ENCODE measurements around the gene KIF6. TPM values are rescaled to one million over a fixed set of nuclear protein-coding genes. Genes with fewer than 3 reads are reported as not detected.

KIF6 gene
- polyA plus RNA-seq, 4 donors = 0.18 to 1.2 TPM; not detected in 2

DNA sequence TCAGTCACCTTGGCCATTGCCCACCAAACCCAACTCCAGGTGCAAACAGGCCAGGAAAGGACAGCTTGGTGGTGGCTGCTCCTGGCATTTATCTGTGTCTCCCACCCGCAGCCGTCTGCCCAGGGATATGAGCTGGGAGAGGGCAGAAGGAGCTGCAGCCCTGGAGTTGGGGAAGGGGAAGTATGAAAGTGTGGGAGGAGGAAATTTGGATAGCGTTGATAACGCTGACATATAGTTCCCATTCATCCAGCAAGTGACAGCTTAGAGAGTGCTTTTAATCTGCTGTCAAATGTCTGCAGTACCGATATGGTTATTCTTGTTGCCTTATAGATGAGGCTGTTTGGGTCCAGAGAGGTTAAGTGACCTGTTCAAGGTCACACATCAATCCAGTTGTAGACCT, 403.4 kb downstream of the KIF6 start:
- Histone ChIP-seq H3K9me3 (ENCODE audit: control insufficient read depth in 2 of 2, insufficient read depth in 1 of 2, low read depth in 1 of 2, low read length in 1 of 2) (no peaks in the 10 kb centered on the region), H3K36me3 (ENCODE audit: control insufficient read depth in 3 of 3, insufficient read depth in 2 of 3, low read depth in 1 of 3, low read length in 3 of 3) (no peaks in the 10 kb centered on the region), H3K4me1 (ENCODE audit: control insufficient read depth in 3 of 3, insufficient read depth in 2 of 3, low read depth in 1 of 3, low read length in 2 of 3) (no peaks in the 10 kb centered on the region), H3K4me3 (ENCODE audit: low read depth in 1 of 3, low read length in 3 of 3) (no peak overlapping the region), H3K27me3 (ENCODE audit: control insufficient read depth in 3 of 3, insufficient read depth in 3 of 3, low read length in 3 of 3) (peaks cover 0 to 6% (median 0%) of the 10 kb centered on the region in 3 donors), H3K27ac (ENCODE audit: low read depth in 1 of 3, low read length in 2 of 3) (no peak overlapping the region)
- DNase-seq (no peak), FAIRE-seq (no peak)
- WGBS, 3 donors = 64 to 77% (median 73%) methylated on average over 5 of the region's 5 CpGs

DNA sequence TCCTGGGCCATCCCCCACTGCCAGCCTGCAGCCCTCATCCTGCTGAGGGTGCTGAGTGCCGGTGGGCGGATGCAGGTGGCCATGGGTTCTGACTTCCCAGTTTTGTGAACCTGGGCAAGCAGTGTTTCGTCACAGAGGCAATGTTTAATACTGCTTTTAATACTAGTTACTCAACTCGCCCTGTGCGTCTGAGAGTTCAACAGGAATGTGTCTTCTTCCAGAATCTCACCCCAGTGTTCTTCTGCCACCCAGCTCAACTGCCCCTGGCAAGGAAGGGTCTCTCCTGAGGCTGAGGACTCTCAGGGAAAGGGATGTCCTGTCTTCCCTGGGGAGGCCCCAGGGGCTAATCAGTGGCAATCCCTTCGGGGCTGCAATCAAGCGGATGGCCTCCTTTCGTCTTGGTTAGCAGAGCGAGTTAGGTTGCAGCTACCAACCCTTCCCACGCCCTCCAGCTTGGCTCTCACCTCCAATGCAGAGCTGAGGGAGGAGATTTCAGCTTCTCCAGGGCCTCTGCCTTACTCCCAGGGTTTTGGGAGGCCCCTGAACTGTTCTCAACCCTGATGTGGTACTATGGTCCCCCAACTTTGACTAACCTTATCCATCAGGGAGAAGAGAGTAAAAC, 404.7 kb downstream of the KIF6 start:
- H3K27ac ChIP-seq (ENCODE audit: low read depth in 1 of 3, low read length in 2 of 3) = no peak overlapping the region
- FAIRE-seq = no peak
- DNase-seq = no peak
- no peaks in the 10 kb centered on the region for H3K4me1 ChIP-seq (ENCODE audit: control insufficient read depth in 3 of 3, insufficient read depth in 2 of 3, low read depth in 1 of 3, low read length in 2 of 3)
- no peaks in the 10 kb centered on the region for H3K9me3 ChIP-seq (ENCODE audit: control insufficient read depth in 2 of 2, insufficient read depth in 1 of 2, low read depth in 1 of 2, low read length in 1 of 2)
- H3K4me3 ChIP-seq (ENCODE audit: low read depth in 1 of 3, low read length in 3 of 3) = no peak overlapping the region
- no peaks in the 10 kb centered on the region for H3K36me3 ChIP-seq (ENCODE audit: control insufficient read depth in 3 of 3, insufficient read depth in 2 of 3, low read depth in 1 of 3, low read length in 3 of 3)
- 55 to 73% (median 66%) methylated on average over 10 of the region's 10 CpGs for WGBS, 3 donors
- H3K27me3 ChIP-seq (ENCODE audit: control insufficient read depth in 3 of 3, insufficient read depth in 3 of 3, low read length in 3 of 3) = peaks cover 0 to 16% (median 0%) of the 10 kb centered on the region in 3 donors

DNA sequence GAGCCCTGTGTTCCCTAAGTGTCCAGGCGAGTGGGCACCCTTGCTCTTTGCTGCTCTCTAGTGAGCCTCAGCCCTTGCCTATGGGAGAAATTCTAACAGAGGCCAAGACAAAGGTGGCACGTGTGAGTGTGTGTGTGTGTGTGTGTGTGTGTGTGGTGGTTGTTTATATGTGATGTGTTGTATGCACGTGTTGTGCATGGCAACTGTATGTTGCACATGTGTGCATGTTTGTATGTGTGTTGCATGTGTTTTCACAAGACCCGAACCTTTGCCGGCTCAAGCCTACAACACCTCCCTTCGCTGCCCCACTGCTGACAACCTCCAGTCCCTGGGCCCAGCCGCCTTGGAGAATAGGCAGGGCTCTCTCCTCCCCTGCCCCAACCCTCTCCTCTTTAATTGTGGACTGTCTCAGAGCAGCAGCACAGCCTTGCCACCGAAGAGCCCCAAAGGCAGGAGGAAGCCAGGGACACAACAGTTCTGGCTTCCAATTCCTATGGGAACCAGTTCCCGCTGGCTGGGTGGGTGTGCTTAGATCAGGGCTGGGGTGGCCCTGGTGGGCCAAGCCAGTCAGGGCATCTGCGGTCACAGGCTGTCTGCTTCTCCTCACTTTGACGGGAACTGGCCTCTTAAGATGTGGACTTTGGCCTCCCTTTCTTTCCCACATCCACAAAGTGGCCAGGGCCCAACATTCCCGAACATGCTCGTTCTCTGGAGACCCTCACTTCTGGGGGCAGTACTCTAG, 405.4 kb downstream of the KIF6 start:
- WGBS, 3 donors = 58 to 69% (median 64%) methylated on average over 13 of the region's 13 CpGs
- Histone ChIP-seq H3K4me1 (ENCODE audit: control insufficient read depth in 3 of 3, insufficient read depth in 2 of 3, low read depth in 1 of 3, low read length in 2 of 3) (no peaks in the 10 kb centered on the region), H3K9me3 (ENCODE audit: control insufficient read depth in 2 of 2, insufficient read depth in 1 of 2, low read depth in 1 of 2, low read length in 1 of 2) (no peaks in the 10 kb centered on the region), H3K36me3 (ENCODE audit: control insufficient read depth in 3 of 3, insufficient read depth in 2 of 3, low read depth in 1 of 3, low read length in 3 of 3) (no peaks in the 10 kb centered on the region), H3K27me3 (ENCODE audit: control insufficient read depth in 3 of 3, insufficient read depth in 3 of 3, low read length in 3 of 3) (peaks cover 0 to 22% (median 2%) of the 10 kb centered on the region in 3 donors), H3K27ac (ENCODE audit: low read depth in 1 of 3, low read length in 2 of 3) (no peak overlapping the region), H3K4me3 (ENCODE audit: low read depth in 1 of 3, low read length in 3 of 3) (no peak overlapping the region)
- DNase-seq (no peak), FAIRE-seq (no peak)

DNA sequence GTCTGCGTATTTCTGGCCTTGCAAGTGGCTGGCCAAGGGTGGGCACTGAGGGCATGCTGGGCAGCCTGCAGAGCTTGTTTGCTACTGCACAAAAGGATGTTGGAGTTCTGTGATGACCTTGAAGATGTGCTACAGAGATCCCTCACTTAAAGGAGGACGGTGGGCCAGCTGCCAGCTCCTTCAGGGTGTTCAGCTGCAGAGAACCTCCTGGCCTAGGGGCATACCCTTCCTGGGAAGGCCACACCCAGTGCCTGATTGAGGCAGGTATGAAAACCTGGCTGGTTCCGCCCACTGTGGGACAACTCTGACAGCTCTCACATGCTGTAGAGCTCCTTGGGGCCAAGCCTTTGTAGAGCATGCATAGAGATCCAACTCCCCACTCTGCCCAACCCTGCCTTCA, 408.0 kb downstream of the KIF6 start:
- no peak for FAIRE-seq

DNA sequence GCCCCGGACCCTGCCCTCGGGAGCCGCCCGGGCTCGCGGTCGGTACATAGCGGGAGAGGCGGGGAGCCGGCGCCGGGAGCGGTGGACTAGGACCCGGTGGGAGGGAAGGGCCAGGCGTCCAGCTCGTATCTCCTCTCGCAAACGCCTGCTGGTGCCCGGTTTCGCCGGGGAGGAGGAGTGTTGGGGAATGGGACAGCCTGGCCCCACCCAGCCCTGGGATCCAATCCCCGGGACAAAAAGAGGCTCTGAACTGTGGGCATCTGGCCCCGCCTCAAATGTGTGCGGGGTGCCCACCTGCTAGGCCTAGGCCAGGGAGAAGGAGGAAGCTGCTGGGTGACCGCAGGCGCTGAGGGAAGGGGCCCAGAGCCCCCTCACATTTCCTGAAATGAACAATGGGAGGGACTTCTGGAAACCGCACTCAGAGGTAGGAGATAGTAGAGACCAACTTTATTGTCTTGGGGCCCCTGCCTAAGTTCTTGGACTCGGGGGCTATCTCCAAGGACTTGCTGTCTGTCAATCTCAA, 410.9 kb downstream of the KIF6 start, which contains the start of gene KCNK17:
KCNK17 (minus strand) TSS at position 147 of the 523 bp plus-strand sequence; CDS start at position 48, 99 bp downstream.
- Histone ChIP-seq H3K4me3 (ENCODE audit: low read depth in 1 of 3, low read length in 3 of 3) (peak within 1 kb of the TSS in 2 of 3 donors; percentile 5 to 14), H3K27me3 (ENCODE audit: control insufficient read depth in 3 of 3, insufficient read depth in 3 of 3, low read length in 3 of 3) (peaks cover 4 to 63% (median 8%) of the 10 kb centered on the region in 3 donors), H3K4me1 (ENCODE audit: control insufficient read depth in 3 of 3, insufficient read depth in 2 of 3, low read depth in 1 of 3, low read length in 2 of 3) (peaks cover 0 to 5% (median 0%) of the 10 kb centered on the region in 3 donors), H3K9me3 (ENCODE audit: control insufficient read depth in 2 of 2, insufficient read depth in 1 of 2, low read depth in 1 of 2, low read length in 1 of 2) (no peaks in the 10 kb centered on the region), H3K27ac (ENCODE audit: low read depth in 1 of 3, low read length in 2 of 3) (no peak within 1 kb of the TSS), H3K36me3 (ENCODE audit: control insufficient read depth in 3 of 3, insufficient read depth in 2 of 3, low read depth in 1 of 3, low read length in 3 of 3) (no peaks in the 10 kb centered on the region)
- WGBS, 3 donors = 13 to 19% (median 14%) methylated on average over 20 to 28 of the region's 28 CpGs
- FAIRE-seq = no peak
- no peak for DNase-seq

More for the DNA sequence above, 408.0 kb downstream of the KIF6 start:
- DNase-seq = no peak
- H3K9me3 ChIP-seq (ENCODE audit: control insufficient read depth in 2 of 2, insufficient read depth in 1 of 2, low read depth in 1 of 2, low read length in 1 of 2) = no peaks in the 10 kb centered on the region
- no peak overlapping the region for H3K4me3 ChIP-seq (ENCODE audit: low read depth in 1 of 3, low read length in 3 of 3)
- no peak overlapping the region for H3K27ac ChIP-seq (ENCODE audit: low read depth in 1 of 3, low read length in 2 of 3)
- WGBS, 3 donors = 75 to 84% (median 82%) methylated on average over 3 of the region's 3 CpGs
- peaks cover 4 to 48% (median 5%) of the 10 kb centered on the region in 3 donors for H3K27me3 ChIP-seq (ENCODE audit: control insufficient read depth in 3 of 3, insufficient read depth in 3 of 3, low read length in 3 of 3)
- peaks cover 0 to 5% (median 0%) of the 10 kb centered on the region in 3 donors for H3K4me1 ChIP-seq (ENCODE audit: control insufficient read depth in 3 of 3, insufficient read depth in 2 of 3, low read depth in 1 of 3, low read length in 2 of 3)
- no peaks in the 10 kb centered on the region for H3K36me3 ChIP-seq (ENCODE audit: control insufficient read depth in 3 of 3, insufficient read depth in 2 of 3, low read depth in 1 of 3, low read length in 3 of 3)

DNA sequence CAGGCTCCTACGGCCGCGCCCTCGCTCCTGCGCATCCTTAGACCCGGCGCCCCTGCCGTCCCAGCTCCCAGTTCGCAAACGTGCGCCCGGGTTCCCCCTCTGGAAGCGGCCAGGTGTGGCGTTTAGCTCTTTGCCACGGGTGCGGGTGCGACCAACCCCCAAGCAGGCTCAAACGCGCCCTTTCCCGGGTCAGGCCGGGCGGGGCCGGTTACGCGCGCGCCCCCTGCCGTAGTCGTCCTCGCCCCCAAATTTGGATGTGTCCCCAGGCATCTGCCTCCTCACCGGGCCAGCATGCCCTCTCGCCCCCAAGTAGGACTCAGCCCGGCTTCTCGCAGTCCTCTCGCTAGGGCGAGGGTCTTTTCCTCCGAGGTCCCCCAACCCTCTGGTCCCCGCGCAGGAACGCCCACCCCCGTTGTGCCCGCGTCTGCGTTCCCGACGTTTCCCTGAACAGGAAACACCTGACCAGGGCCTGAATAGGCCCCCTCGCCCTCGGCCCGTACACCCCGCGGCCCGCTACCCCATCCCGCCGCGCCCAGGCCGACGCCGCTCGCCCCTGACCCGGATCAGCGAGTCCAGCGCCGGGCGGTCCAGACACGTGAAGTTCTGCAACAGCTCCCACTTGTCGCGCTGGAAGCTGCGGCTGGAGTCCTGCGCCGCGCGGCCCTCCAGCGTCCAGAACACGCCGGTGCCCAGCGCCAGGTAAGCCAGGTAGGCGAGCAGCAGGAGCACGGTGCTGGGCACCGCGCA, 411.5 kb downstream of the KIF6 start:
- H3K27ac ChIP-seq (ENCODE audit: low read depth in 1 of 3, low read length in 2 of 3) = no peak overlapping the region
- H3K4me3 ChIP-seq (ENCODE audit: low read depth in 1 of 3, low read length in 3 of 3) = peak overlapping the region in 2 of 3 donors; percentile 5 to 14
- H3K9me3 ChIP-seq (ENCODE audit: control insufficient read depth in 2 of 2, insufficient read depth in 1 of 2, low read depth in 1 of 2, low read length in 1 of 2) = no peaks in the 10 kb centered on the region
- H3K36me3 ChIP-seq (ENCODE audit: control insufficient read depth in 3 of 3, insufficient read depth in 2 of 3, low read depth in 1 of 3, low read length in 3 of 3) = no peaks in the 10 kb centered on the region
- peaks cover 0 to 5% (median 0%) of the 10 kb centered on the region in 3 donors for H3K4me1 ChIP-seq (ENCODE audit: control insufficient read depth in 3 of 3, insufficient read depth in 2 of 3, low read depth in 1 of 3, low read length in 2 of 3)
- FAIRE-seq = no peak
- DNase-seq = no peak
- H3K27me3 ChIP-seq (ENCODE audit: control insufficient read depth in 3 of 3, insufficient read depth in 3 of 3, low read length in 3 of 3) = peaks cover 4 to 63% (median 8%) of the 10 kb centered on the region in 3 donors
- WGBS, 3 donors = 1 to 2% (median 1%) methylated on average over 72 to 80 of the region's 80 CpGs

DNA sequence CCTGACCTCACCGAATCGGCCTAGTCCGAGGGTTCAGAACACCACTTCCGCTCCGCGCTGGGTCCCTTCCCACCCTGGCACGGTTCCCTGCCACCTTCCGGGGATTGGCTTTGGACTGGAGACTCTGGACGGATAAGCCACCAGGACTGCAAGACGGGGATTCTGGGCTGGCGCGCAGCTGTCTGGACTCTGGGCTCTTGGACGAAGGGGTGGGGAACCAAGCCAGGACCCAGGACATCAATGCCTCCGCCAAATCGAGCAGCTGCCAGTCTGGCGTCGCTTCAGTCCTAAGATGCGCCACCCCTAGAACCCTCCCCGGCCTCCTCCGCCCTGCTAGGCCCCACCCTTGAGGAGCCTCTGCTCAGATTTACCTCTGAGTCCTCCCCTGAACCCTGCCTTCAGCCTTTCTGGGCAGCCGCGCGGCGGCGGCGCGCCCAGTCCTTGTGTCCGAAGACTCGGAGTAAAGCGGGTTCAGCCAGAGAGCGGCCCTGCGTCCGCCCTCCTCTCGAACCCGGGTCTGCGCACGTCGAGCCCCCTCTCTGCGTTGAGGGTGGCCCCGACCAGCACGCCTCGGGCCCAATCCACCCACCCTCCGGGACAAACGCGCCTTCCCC, 412.2 kb downstream of the KIF6 start:
- no peak overlapping the region for H3K27ac ChIP-seq (ENCODE audit: low read depth in 1 of 3, low read length in 2 of 3)
- FAIRE-seq (no peak), DNase-seq (no peak)
- peaks cover 4 to 57% (median 8%) of the 10 kb centered on the region in 3 donors for H3K27me3 ChIP-seq (ENCODE audit: control insufficient read depth in 3 of 3, insufficient read depth in 3 of 3, low read length in 3 of 3)
- H3K4me1 ChIP-seq (ENCODE audit: control insufficient read depth in 3 of 3, insufficient read depth in 2 of 3, low read depth in 1 of 3, low read length in 2 of 3) = peaks cover 0 to 5% (median 0%) of the 10 kb centered on the region in 3 donors
- H3K4me3 ChIP-seq (ENCODE audit: low read depth in 1 of 3, low read length in 3 of 3) = peak overlapping the region in 2 of 3 donors; percentile 5 to 14
- H3K9me3 ChIP-seq (ENCODE audit: control insufficient read depth in 2 of 2, insufficient read depth in 1 of 2, low read depth in 1 of 2, low read length in 1 of 2) = no peaks in the 10 kb centered on the region
- no peaks in the 10 kb centered on the region for H3K36me3 ChIP-seq (ENCODE audit: control insufficient read depth in 3 of 3, insufficient read depth in 2 of 3, low read depth in 1 of 3, low read length in 3 of 3)
- 5 to 12% (median 12%) methylated on average over 38 to 45 of the region's 45 CpGs for WGBS, 3 donors

DNA sequence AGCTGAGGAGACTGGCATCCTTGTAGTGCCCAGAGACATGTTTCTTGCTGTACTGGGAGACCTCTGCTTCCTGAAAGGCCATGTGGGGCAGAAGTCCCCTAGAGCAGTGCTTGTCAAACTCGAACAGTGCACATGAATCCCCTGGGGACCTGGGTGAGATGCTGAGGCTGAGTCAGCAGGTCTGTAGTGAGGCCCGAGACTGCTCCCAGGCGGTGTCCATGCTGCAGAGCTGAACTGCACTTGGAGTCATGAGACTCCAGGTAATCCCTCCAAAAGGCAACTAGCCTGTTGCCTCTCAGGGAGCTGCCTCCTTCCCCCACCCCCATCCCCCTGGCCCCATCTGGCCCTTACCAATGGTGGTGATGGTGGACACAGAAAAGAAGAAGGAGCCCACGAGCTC, 414.7 kb downstream of the KIF6 start:
- Histone ChIP-seq H3K4me3 (ENCODE audit: low read depth in 1 of 3, low read length in 3 of 3) (no peak overlapping the region), H3K9me3 (ENCODE audit: control insufficient read depth in 2 of 2, insufficient read depth in 1 of 2, low read depth in 1 of 2, low read length in 1 of 2) (no peaks in the 10 kb centered on the region), H3K27ac (ENCODE audit: low read depth in 1 of 3, low read length in 2 of 3) (no peak overlapping the region), H3K4me1 (ENCODE audit: control insufficient read depth in 3 of 3, insufficient read depth in 2 of 3, low read depth in 1 of 3, low read length in 2 of 3) (peaks cover 0 to 5% (median 0%) of the 10 kb centered on the region in 3 donors), H3K27me3 (ENCODE audit: control insufficient read depth in 3 of 3, insufficient read depth in 3 of 3, low read length in 3 of 3) (peaks cover 4 to 49% (median 8%) of the 10 kb centered on the region in 3 donors), H3K36me3 (ENCODE audit: control insufficient read depth in 3 of 3, insufficient read depth in 2 of 3, low read depth in 1 of 3, low read length in 3 of 3) (no peaks in the 10 kb centered on the region)
- 73 to 78% (median 74%) methylated on average over 2 to 4 of the region's 4 CpGs for WGBS, 3 donors
- no peak for DNase-seq
- no peak for FAIRE-seq

Measured in small intestine (tissue), 7 donors.